ENCODE measurements around the gene USP13. TPM values are rescaled to one million over a fixed set of nuclear protein-coding genes. Genes with fewer than 3 reads are reported as not detected.

The USP13 gene
- total and polyA plus RNA-seq, 10 of the 15 experiments (the other 5 are each of a cell fraction or from before 2014, with no cell fraction given), result 3.2 to 20.8 (median 9.0) TPM

DNA sequence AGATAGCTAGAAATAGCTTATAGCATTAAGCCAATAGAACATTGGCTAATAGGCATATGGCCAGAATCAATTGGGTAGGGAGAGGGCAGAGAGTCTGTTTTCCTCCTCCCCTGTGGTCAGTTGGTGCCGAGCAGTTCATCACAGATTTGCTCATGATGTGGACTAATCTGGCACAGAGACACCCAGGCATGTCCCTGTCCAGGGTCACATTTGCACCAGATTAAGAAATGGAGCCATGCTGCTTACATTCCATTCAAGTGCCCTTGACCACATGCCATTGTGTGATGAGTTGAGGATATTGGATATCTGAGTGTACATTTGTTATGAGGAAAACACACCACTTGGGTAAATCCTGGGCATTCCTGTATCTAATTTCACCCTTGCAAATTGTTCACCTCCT, 53.4 kb downstream of the USP13 start:
- ATAC-seq, result no peak
- no peak overlapping the region for H3K27ac ChIP-seq (ENCODE audit: control insufficient read depth, insufficient read depth)
- peaks cover 3% of the 10 kb centered on the region in 2 experiments; a peak in 3 of 4 replicates for H3K36me3 ChIP-seq (ENCODE audit: control insufficient read depth in 2 of 2, insufficient read depth in 2 of 2, low read length in 1 of 2)
- FAIRE-seq, result no peak
- no peak overlapping the region for H3K4me2 ChIP-seq (ENCODE audit: control insufficient read depth, insufficient read depth)
- in situ Hi-C loops (cut with MboI), result no loop called here
- H3K4me1 ChIP-seq (ENCODE audit: control insufficient read depth, insufficient read depth, low read length), result no peaks in the 10 kb centered on the region
- H4K20me1 ChIP-seq (ENCODE audit: control insufficient read depth, insufficient read depth), result no peaks in the 10 kb centered on the region
- no peak overlapping the region for H3K9ac ChIP-seq (ENCODE audit: control insufficient read depth, insufficient read depth, low read length)
- H3K4me3 ChIP-seq, result no peak overlapping the region
- intact Hi-C loops (cut with micrococcal nuclease; ENCODE audit: unreplicated experiment), result no loop called here
- no peaks in the 10 kb centered on the region for H3K27me3 ChIP-seq (replicated peaks in 1 of 2; ENCODE audit: control insufficient read depth in 2 of 2, insufficient read depth in 2 of 2, low read length in 1 of 2)
- H3K79me2 ChIP-seq (ENCODE audit: control insufficient read depth, insufficient read depth, low read length), result no peaks in the 10 kb centered on the region
- ChIA-PET CTCF (no interaction called here), POLR2A (no interaction called here), RAD21 (ENCODE audit: unreplicated experiment) (no interaction called here), SMC1A (ENCODE audit: uncharacterized antibody, unreplicated experiment) (no interaction called here)
- DNase-seq (ENCODE audit: low read depth, low spot score), result no peak
- no peaks in the 10 kb centered on the region for H3K9me3 ChIP-seq (replicated peaks; ENCODE audit: control insufficient read depth, insufficient read depth, low read length)
- 100% methylated on average over 1 of the region's 1 CpG for WGBS (ENCODE audit: insufficient coverage, insufficient replicate concordance, low lambda C conversion rate, missing lambda C conversion rate)
- H2AFZ ChIP-seq (ENCODE audit: control insufficient read depth, low read depth, low read length), result no peak overlapping the region
- no TSS peak for BruUV-seq (replicated peaks)
- TF ChIP-seq TCF3 (IDR thresholded peaks at IDR 0.05; ENCODE audit: borderline replicate concordance, insufficient read depth, low read depth, low read length) (no peak), ZBED1 (IDR thresholded peaks at IDR 0.05; ENCODE audit: borderline replicate concordance) (no peak), NBN (IDR thresholded peaks at IDR 0.05) (no peak), SRF (IDR thresholded peaks at IDR 0.05; ENCODE audit: low read depth in 2 of 2, low read length in 2 of 2) (no peak), BCL11A (IDR thresholded peaks at IDR 0.05; ENCODE audit: low read depth, low read length) (no peak), SMAD1 (IDR thresholded peaks at IDR 0.05; ENCODE audit: low read depth, partially characterized antibody) (no peak), MYC (IDR thresholded peaks at IDR 0.05; ENCODE audit: insufficient read depth, insufficient read length, insufficient replicate concordance, low read length, severe bottlenecking) (no peak)

DNA sequence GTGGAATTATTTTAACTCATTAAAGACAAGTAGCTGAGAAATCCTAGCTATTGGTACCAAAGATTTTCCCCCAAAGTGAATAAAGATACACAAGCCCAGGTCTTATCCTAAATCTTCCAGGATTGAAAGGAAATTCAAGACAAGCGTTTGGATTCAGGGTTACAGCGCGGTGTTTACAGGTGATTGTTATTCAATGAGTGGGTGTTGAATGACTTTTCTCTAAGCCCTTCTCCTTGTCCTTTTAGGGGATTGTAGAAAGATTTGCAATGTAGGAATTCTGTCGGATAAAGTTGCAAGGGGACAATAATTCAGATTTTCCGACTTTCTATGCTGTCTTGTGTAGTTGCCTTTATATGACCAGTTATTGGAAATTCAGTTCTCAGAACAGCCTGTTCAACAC, 57.2 kb downstream of the USP13 start:
- FAIRE-seq, result no peak
- Histone ChIP-seq H3K27me3 (replicated peaks in 1 of 2; ENCODE audit: control insufficient read depth in 2 of 2, insufficient read depth in 2 of 2, low read length in 1 of 2) (no peaks in the 10 kb centered on the region), H4K20me1 (ENCODE audit: control insufficient read depth, insufficient read depth) (no peaks in the 10 kb centered on the region), H3K9me3 (replicated peaks; ENCODE audit: control insufficient read depth, insufficient read depth, low read length) (no peaks in the 10 kb centered on the region), H3K27ac (ENCODE audit: control insufficient read depth, insufficient read depth) (no peak overlapping the region), H3K79me2 (ENCODE audit: control insufficient read depth, insufficient read depth, low read length) (no peaks in the 10 kb centered on the region), H3K9ac (ENCODE audit: control insufficient read depth, insufficient read depth, low read length) (no peak overlapping the region), H2AFZ (ENCODE audit: control insufficient read depth, low read depth, low read length) (no peak overlapping the region), H3K4me2 (ENCODE audit: control insufficient read depth, insufficient read depth) (no peak overlapping the region), H3K4me1 (ENCODE audit: control insufficient read depth, insufficient read depth, low read length) (no peaks in the 10 kb centered on the region), H3K36me3 (ENCODE audit: control insufficient read depth in 2 of 2, insufficient read depth in 2 of 2, low read length in 1 of 2) (peaks cover 3% of the 10 kb centered on the region in 2 experiments; a peak in 3 of 4 replicates), H3K4me3 (no peak overlapping the region)
- POLR2A ChIA-PET, result no interaction called here
- DNase-seq (ENCODE audit: low read depth, low spot score), result no peak
- intact Hi-C loops (cut with micrococcal nuclease; ENCODE audit: unreplicated experiment) (no loop called here), in situ Hi-C loops (cut with MboI) (no loop called here)
- WGBS (ENCODE audit: insufficient coverage, insufficient replicate concordance, low lambda C conversion rate, missing lambda C conversion rate), result over 99% methylated on average over 5 of the region's 5 CpGs
- SMC1A ChIA-PET (ENCODE audit: uncharacterized antibody, unreplicated experiment), result interaction anchor here (0.9 to 1.6 kb wide), 2 partner anchors 15 kb away, joined by 3 read pairs; no protein-coding TSS in a partner anchor
- RAD21 ChIA-PET (ENCODE audit: unreplicated experiment), result no interaction called here
- no peak for ATAC-seq
- CTCF ChIA-PET, result interaction anchor here (0.6 kb wide), 1 partner anchor 9 kb away, joined by 3 read pairs; no protein-coding TSS in a partner anchor
- TSS peak; percentile 20 for BruUV-seq (replicated peaks)
- TF ChIP-seq WRNIP1 (IDR thresholded peaks at IDR 0.05; ENCODE audit: borderline replicate concordance, low read depth, low read length), result no peak
- TF ChIP-seq EZH2 (IDR thresholded peaks at IDR 0.05; ENCODE audit: borderline replicate concordance, control insufficient read depth, low read depth, low read length), result no peak
- no peak for TF ChIP-seq POLR2AphosphoS5 (IDR thresholded peaks at IDR 0.05; ENCODE audit: low read length)
- no peak for TF ChIP-seq RCOR1 (conservative IDR thresholded peaks at IDR 0.05; ENCODE audit: low read depth, low read length)
- TF ChIP-seq POLR2A (IDR thresholded peaks at IDR 0.05; ENCODE audit: low read depth, low read length), result no peak
- TF ChIP-seq, protein P1, sequence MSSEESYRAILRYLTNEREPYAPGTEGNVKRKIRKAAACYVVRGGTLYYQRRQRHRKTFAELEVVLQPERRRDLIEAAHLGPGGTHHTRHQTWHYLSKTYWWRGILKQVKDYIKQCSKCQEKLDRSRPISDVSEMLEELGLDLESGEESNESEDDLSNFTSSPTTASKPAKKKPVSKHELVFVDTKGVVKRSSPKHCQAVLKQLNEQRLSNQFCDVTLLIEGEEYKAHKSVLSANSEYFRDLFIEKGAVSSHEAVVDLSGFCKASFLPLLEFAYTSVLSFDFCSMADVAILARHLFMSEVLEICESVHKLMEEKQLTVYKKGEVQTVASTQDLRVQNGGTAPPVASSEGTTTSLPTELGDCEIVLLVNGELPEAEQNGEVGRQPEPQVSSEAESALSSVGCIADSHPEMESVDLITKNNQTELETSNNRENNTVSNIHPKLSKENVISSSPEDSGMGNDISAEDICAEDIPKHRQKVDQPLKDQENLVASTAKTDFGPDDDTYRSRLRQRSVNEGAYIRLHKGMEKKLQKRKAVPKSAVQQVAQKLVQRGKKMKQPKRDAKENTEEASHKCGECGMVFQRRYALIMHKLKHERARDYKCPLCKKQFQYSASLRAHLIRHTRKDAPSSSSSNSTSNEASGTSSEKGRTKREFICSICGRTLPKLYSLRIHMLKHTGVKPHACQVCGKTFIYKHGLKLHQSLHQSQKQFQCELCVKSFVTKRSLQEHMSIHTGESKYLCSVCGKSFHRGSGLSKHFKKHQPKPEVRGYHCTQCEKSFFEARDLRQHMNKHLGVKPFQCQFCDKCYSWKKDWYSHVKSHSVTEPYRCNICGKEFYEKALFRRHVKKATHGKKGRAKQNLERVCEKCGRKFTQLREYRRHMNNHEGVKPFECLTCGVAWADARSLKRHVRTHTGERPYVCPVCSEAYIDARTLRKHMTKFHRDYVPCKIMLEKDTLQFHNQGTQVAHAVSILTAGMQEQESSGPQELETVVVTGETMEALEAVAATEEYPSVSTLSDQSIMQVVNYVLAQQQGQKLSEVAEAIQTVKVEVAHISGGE (CRISPR knock-in tag; IDR thresholded peaks at IDR 0.05), result no peak
- no peak for TF ChIP-seq DPF2 (IDR thresholded peaks at IDR 0.05)
